Measurements from ENCODE around the gene JAZF1. TPM values are rescaled to one million over a fixed set of nuclear protein-coding genes. Genes with fewer than 3 reads are reported as not detected.

JAZF1 gene
- total RNA-seq, 1 donor from 2014 or later = 7.2 TPM

- no peak for TF ChIP-seq CTCF (IDR thresholded peaks at IDR 0.05; ENCODE audit: unreplicated experiment)
- Mint-ChIP-seq H3K27me3 (ENCODE audit: low read depth) (peaks cover 5% of the 10 kb centered on the region), H3K27ac (no peak overlapping the region), H3K4me1 (peaks cover 21% of the 10 kb centered on the region), H3K4me3 (no peak overlapping the region), H3K9me3 (no peaks in the 10 kb centered on the region), H3K36me3 (no peaks in the 10 kb centered on the region)
- no peak for DNase-seq (ENCODE audit: low spot score in 2 of 2, unreplicated experiment in 2 of 2)
Observed at GRCh38 chr7:28176645-28177044, 4.0 kb downstream of the JAZF1 start.

GRCh38 chr7:28176174-28176573 is 4.4 kb downstream of the JAZF1 start:
- TF ChIP-seq CTCF (IDR thresholded peaks at IDR 0.05; ENCODE audit: unreplicated experiment) = no peak
- H3K4me3 Mint-ChIP-seq = no peak overlapping the region
- H3K27me3 Mint-ChIP-seq (ENCODE audit: low read depth) = peaks cover 5% of the 10 kb centered on the region
- H3K4me1 Mint-ChIP-seq = peaks cover 21% of the 10 kb centered on the region
- no peaks in the 10 kb centered on the region for H3K9me3 Mint-ChIP-seq
- DNase-seq (ENCODE audit: low spot score in 2 of 2, unreplicated experiment in 2 of 2) = no peak
- no peak overlapping the region for H3K27ac Mint-ChIP-seq
- no peaks in the 10 kb centered on the region for H3K36me3 Mint-ChIP-seq

- Mint-ChIP-seq H3K9me3 (no peaks in the 10 kb centered on the region), H3K4me1 (peaks cover 19% of the 10 kb centered on the region), H3K27ac (no peak overlapping the region), H3K36me3 (no peaks in the 10 kb centered on the region), H3K27me3 (ENCODE audit: low read depth) (peaks cover 3% of the 10 kb centered on the region), H3K4me3 (no peak overlapping the region)
- DNase-seq (ENCODE audit: low spot score in 2 of 2, unreplicated experiment in 2 of 2) = no peak
- no peak for TF ChIP-seq CTCF (IDR thresholded peaks at IDR 0.05; ENCODE audit: unreplicated experiment)
Observed at GRCh38 chr7:28174901-28175661, 5.5 kb downstream of the JAZF1 start.

GRCh38 chr7:28174442-28174841 is 6.2 kb downstream of the JAZF1 start:
- no peak for TF ChIP-seq CTCF (IDR thresholded peaks at IDR 0.05; ENCODE audit: unreplicated experiment)
- peaks cover 3% of the 10 kb centered on the region for H3K27me3 Mint-ChIP-seq (ENCODE audit: low read depth)
- no peaks in the 10 kb centered on the region for H3K9me3 Mint-ChIP-seq
- H3K36me3 Mint-ChIP-seq = no peaks in the 10 kb centered on the region
- peaks cover 19% of the 10 kb centered on the region for H3K4me1 Mint-ChIP-seq
- no peak for DNase-seq (ENCODE audit: low spot score in 2 of 2, unreplicated experiment in 2 of 2)
- no peak overlapping the region for H3K27ac Mint-ChIP-seq
- no peak overlapping the region for H3K4me3 Mint-ChIP-seq

GRCh38 chr7:28173531-28173930 is 7.1 kb downstream of the JAZF1 start:
- peaks cover 17% of the 10 kb centered on the region for H3K4me1 Mint-ChIP-seq
- H3K4me3 Mint-ChIP-seq = no peak overlapping the region
- no peak overlapping the region for H3K27ac Mint-ChIP-seq
- H3K36me3 Mint-ChIP-seq = no peaks in the 10 kb centered on the region
- H3K27me3 Mint-ChIP-seq (ENCODE audit: low read depth) = peaks cover 3% of the 10 kb centered on the region
- no peak for DNase-seq (ENCODE audit: low spot score in 2 of 2, unreplicated experiment in 2 of 2)
- no peak for TF ChIP-seq CTCF (IDR thresholded peaks at IDR 0.05; ENCODE audit: unreplicated experiment)
- no peaks in the 10 kb centered on the region for H3K9me3 Mint-ChIP-seq

All from mesothelial cell of epicardium (in vitro differentiated cells).